DMS79 (cell line): Measurements from ENCODE around the gene TXNDC11.

Source experiments
- DNase-seq: peaks from one replicate; lab custom pipeline; 2025; lab: John Stamatoyannopoulos, UW

The TXNDC11 gene

GRCh38 chr16:11691771-11692170 is 50.9 kb downstream of the TXNDC11 start:
- DNase-seq = no peak

DNA sequence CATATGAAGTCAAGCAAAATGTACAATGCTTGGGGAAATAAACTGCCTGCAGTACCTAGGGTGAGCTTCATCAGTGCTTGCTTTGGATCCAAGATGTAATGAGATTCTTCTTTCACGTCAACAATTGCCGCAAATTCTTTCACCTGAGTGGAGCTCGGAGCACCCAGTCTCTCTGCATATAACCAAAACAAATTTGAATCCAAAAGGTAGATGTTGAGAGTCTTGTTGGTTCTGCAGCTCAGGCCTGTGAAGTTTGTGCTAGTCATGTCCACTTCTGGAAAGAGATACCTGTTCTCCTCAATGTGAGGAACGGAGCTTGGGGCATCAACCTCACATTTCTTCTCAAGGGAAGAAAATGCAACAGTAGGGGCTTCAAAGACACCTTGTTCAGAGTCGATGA is 51.4 kb downstream of the TXNDC11 start:
- no peak for DNase-seq

- no peak for DNase-seq
These were observed 53.4 kb downstream of the TXNDC11 start for GRCh38 chr16:11689031-11689840.

- no peak for DNase-seq
These were observed 54.2 kb downstream of the TXNDC11 start for GRCh38 chr16:11688520-11688886.

DNA sequence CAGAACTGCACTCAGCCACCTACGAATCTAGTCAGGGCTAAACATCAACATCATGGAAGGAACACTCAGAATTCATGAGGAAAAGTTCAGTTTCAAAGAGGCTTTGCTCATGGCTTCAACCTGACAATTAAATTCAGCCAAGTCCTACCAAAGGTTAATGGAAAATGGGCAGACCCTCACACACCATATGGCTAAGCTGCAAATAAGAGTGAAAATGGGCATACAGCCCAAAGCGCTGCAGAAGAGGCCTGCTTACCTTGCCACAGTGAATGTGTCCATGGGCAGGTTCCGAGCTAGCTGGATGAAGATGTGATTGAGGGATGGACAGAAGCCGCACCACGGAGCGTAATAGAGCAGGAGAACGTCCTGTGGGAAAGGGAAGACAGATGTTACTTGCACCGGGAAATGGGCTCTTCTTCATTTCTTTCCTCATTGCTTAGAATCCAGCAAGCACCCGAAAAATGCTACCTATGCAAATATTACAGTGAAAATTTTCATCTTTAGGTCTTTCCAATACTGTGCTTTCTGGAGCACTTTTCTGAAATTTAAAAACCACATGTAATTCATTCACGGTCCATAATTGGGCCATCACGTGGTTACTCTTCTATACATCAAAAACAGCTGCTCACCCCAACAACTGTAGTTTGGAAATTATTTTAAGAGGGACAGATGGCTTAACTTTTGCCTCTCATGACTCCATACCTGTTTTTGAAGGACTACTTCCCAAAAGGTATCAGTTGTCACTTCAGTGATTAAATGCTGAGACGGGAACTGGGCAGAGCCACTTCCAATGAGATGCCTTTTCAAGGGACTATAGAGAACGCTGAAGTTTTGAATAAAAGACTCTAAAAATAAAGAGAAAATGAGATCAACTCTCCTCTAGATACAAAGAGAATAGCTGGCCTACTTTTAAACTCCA is 54.8 kb downstream of the TXNDC11 start:
- DNase-seq = no peak

DNA sequence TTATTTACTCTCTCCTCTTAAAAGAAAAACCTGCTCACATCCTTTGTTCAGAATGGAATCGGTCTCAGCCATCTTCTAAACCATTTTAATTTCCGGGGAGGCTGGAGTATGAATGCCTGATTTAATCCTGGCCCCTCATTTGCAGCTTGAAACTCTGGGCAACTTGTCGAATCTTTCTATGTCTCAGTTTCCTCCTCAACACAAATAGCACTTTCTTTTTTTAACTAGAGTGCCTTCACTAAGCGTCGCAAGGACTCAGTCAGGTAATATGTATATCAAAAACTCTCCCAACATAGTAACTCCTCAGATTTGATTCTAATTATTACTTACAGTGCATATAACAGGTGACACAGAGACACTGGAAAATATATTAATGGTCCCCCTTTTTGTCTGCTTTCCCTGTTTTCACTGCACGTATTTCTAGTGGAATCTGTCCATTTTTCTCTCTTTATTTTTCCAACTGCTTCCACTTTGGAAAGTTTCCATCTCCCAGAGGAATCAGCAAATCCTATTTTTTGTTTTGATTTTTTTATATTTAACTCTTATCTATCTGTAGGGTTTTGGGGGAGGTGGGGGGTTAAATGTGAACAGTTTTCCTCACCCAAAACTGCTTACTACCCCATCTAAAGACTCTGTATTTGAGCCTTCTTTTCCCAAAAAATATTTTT is 55.8 kb downstream of the TXNDC11 start:
- no peak for DNase-seq

DNA sequence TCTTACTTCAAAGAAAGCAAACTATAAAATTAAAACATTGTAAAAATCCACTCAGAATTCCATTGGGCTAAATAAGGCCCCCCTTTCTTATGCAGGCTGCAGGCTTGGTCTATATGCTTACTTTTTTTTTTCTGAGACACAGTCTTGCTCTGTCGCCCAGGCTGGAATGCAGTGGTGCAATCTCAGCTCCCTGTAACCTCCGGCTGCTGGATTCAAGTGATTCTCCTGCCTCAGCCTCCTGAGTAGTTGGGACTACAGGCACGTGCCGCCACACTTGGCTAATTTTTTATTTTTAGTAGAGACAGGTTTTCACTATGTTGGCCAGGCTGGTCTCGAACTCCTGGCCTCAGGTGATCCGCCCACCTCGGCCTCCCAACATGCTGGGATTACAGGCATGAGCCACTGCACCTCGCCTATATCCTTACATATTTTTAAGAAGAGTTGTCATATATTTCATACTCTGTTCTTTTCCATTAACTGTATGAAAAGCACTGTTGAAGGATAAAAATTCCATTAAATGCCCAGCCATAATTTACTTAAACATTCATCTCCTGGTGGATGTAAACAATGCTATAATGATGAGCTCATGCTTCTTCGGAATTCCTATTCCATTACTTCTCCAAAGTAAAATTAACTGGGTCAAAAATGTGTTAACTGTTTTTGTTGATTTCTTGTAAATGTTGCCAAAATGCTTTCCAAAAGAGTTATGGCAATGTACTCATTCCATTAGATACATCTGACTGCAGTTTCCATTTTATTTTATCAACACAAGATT is 56.6 kb downstream of the TXNDC11 start:
- no peak for DNase-seq

- no peak for DNase-seq
These were observed 58.2 kb downstream of the TXNDC11 start for GRCh38 chr16:11684231-11685025.

DNA sequence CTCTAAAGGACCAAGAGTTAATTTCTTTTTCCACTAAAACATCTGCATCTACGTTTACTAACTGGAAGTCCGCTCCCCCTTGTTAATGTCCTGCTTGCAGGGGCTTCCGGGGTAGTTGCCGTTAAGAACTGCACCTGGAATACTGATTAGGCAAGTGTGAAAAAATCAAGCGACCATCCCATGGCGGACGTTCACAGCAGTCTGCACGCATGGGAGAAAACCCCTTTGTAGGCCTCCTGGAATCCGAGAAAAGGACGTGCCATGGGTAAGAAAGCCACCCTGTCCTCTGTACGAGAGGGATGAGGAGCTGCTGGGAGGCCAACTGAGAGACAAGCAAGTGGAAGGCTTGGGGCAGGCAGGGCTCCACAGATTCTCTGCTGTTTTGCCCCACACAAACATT is 59.5 kb downstream of the TXNDC11 start:
- no peak for DNase-seq

DNA sequence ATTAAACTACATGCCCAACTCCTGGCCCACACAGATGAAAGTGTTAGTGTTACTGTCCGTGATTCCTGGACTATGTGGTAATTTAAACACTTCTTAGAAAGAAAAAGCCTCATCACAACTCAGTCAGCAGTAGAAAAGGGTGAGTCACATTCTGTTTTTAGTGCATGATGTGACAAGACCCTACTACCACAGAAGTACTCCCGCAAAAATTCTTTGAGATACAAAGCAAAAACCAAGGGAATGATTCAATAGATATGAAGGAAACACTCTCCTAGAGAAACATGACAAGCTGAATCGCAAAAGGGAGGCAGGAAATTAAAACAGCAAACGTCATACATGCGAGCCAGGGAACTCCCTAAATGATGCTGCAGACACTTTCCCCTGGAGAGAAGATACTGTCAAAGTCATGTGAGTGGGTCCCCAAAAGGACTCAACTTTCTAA is 60.0 kb downstream of the TXNDC11 start:
- DNase-seq = no peak

GRCh38 chr16:11681976-11682654 is 60.5 kb downstream of the TXNDC11 start:
- no peak for DNase-seq

GRCh38 chr16:11681556-11681955 is 61.1 kb downstream of the TXNDC11 start:
- DNase-seq = no peak

DNA sequence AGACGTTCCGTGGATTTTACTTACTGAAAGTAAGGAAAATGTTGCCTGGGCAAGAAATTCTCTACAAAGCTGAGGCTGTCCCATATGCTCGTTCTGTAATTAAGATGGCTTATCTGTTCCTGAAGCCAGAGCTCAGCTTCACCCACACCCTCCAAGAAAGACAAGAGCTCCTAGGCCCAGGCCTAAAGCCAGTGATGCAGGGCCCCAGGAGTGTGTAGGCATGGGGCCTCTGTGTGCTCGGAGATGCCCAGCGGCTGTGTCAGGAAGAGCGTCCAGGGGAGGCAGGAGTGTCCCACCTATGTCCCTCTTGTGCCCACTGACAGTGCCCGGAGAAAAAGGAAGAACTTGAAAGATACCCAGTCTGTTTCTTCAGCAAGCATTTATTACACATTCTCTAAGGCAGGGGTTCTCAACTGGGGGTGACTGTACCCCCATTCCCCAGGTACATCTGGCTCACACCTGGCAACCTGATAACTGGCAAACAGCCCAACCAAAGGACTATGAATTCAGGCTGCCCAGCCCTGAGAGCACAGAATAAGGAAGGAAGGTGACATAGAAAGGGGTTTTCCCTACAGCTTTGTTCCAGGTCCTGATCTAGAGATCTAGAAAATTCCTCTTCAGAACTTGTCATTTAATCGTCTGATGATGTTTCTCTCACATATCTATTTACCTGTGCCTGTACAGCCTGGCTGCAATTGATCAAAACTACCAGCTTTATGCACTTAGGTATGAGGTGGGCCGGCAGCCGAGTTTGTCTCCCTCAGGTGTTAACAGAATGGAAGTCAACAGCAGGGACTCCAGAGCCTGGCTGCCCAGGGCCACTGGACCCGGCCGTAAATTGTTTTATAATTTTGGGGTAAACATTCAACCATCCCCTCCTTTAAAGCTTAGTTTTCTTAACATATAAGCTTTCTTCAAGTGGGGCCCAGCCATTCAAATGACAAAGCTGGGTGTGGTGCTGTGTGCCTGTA is 62.4 kb downstream of the TXNDC11 start:
- DNase-seq = no peak

GRCh38 chr16:11679250-11679649 is 63.4 kb downstream of the TXNDC11 start:
- DNase-seq = no peak

DNA sequence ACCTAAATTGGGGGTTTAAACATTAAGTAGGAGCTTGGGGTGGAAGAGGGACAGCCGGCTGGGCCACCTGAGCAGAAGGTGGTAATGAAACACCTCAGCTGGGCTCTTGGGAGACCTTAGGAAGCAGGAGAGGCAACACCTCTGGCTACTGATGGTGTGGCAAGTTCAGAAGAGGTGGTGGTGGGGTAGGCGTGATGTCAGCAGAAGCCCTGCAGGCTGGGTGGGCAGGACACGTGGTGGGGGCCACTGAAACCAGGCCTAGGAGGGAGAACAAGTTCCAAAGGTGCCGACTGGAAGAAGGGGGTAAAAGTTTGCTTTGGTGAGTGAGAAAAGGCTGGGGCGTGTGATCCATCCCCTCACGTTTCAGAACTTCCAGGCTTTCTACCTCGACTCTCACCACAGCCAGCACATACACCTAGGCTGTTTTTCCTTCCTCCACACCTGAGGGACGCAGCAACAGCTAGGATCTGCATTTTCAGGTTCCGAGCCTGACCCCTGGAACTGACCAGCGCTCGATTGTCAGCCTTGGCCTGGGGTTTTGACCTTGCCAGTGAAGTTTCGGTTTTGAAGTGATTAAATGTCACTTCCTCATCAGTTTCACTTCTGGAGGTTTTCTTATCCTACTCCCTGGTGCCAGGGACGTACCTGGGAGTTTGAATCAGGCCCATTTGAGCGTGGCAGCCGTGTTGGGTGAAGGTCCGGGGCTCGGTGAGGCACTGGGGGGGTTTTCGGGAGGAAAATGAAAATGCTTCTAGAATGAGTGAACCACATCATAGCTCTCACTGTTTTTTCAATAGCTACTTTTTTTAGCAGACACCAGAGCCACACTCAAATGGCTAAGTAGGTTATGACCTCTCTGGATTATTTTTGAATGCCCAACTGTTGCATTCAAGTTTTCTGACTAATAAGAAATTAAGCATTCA is 64.4 kb downstream of the TXNDC11 start:
- DNase-seq = no peak

DNA sequence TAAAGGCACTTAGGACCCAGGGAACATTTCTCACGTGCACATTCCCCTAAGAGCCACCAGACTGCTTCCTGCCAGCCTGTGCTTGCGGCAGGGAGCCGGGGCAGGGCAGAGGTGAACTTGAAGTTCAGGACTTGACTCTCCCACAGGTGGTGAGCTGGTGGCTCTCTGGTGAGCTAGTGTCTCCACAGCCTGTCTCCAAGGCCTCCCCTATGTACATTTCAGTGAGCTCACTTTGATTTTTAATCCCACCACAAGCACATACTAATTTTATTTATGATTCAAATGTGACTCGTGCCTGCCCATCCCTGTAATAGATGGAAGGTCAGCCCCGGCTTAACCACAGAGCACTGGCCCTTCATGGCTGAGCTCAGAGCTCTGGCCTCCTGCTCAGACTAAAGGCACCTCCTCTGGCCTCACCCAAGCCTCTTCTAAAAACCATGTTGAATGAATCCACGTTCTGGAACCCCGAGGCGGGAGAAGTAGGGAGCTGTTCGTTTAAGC is 65.2 kb downstream of the TXNDC11 start:
- no peak for DNase-seq

GRCh38 chr16:11676799-11677198 is 65.9 kb downstream of the TXNDC11 start:
- DNase-seq = no peak
